GM06990 (cell line): ENCODE results near the gene UBE2I.

ENCODE experiments used
- DNase-seq: peaks from one replicate; pipeline ENCODE4 v3.0.0-alpha.2; 2011; ENCODE audit not compliant: insufficient read length; ENCODE audit errors: extremely low read depth
- H3K27me3 ChIP-seq: replicated peaks from 2 replicates; pipeline ENCODE4 v1.6.0; 2011; ENCODE audit warnings: low read length; ENCODE audit not compliant: control insufficient read depth, insufficient read depth
- H3K36me3 ChIP-seq: 2 replicates; pipeline ENCODE4 v1.5.1; 2011; ENCODE audit warnings: low read length; ENCODE audit not compliant: control insufficient read depth, insufficient read depth
- H3K4me3 ChIP-seq: replicated peaks from 2 replicates; pipeline ENCODE4 v1.5.1; 2011; ENCODE audit warnings: low read depth, mild to moderate bottlenecking, control low read depth, low read length
- CTCF ChIP-seq: IDR thresholded peaks from 2 replicates; pipeline ENCODE4 v1.5.1; 2011; ENCODE audit warnings: low read length, control low read depth, mild to moderate bottlenecking, inconsistent platforms; ENCODE audit not compliant: insufficient read depth, poor library complexity, severe bottlenecking

The UBE2I gene

GRCh38 chr16:1375741-1376410, 66.4 kb downstream of the UBE2I start:
- no peaks in the 10 kb centered on the region for H3K27me3 ChIP-seq
- H3K36me3 ChIP-seq, result no peaks in the 10 kb centered on the region; the same call in none of the 2 replicates
- no peak overlapping the region for H3K4me3 ChIP-seq
- no peak for TF ChIP-seq CTCF
- no peak for DNase-seq
